GM04503 (cell line): ENCODE results near the gene OR2T35.
"Not testable (repeated sequence)": the region's sequence is repeated elsewhere in the genome, so short reads cannot be mapped to it uniquely, and the experiment has no call there.

Experiments
- DNase-seq: peaks from one replicate; pipeline ENCODE4 v3.0.0-alpha.2; 2012; ENCODE audit warnings: low read depth

Gene OR2T35, protein sequence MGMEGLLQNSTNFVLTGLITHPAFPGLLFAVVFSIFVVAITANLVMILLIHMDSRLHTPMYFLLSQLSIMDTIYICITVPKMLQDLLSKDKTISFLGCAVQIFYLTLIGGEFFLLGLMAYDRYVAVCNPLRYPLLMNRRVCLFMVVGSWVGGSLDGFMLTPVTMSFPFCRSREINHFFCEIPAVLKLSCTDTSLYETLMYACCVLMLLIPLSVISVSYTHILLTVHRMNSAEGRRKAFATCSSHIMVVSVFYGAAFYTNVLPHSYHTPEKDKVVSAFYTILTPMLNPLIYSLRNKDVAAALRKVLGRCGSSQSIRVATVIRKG

GRCh38 chr1:248645178-248645577, at the start of gene OR2T35:
OR2T35 (minus strand) TSS chr1:248645278; CDS start chr1:248639258, 6,020 bp downstream.
- DNase-seq: not testable (repeated sequence)

DNA sequence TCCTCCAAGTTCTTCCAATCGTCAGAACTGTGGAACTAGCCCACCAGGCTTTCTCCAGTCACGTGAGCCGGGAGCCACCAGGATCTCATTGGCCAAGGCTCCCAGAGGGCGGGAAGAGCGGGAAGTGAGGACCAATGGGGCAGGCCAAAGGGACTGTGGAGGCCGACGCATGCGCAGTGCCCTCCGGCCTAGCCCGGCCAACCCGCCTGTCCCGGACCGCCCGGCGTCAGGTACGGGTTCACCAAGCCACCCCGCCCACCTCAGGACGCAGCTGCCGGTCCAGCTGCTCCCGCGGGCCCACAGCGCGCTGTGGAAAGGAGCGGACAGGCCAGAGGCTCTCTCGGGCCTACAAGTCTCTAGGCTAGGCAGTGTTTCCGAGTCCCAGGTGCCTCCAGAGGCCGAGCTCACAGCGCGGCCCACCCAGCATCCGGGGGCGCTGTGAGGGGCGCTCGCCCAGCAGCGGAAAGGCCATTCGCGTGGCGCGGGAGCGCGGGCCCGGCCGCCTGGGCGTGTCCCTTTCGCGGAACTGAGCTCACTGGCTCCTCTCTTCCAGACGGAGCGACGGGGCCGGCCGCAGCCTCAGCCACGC, 46.6 kb upstream of the OR2T35 start:
- no peak for DNase-seq

GRCh38 chr1:248688527-248689298, 43.6 kb upstream of the OR2T35 start:
- DNase-seq: no peak

- DNase-seq: no peak
These were observed 41.7 kb upstream of the OR2T35 start for GRCh38 chr1:248686815-248687214.

DNA sequence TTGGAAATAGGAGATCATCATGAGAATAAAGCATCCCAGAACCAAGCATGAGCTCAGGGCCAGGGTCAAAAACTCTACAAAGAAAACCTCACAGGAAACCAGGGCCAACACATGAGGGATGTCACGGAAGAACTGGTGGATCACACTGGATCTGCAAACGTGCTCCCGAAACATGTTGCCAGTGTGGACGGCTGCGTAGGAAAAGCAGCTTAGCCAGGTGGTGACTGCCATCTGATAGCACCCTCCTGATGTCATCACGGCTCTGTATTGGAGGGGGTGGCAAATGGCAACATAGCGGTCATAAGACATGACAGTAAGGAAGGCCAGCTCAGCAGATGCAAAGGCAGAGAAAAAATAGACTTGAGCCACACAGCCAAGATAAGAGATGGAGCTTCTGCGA, 36.6 kb upstream of the OR2T35 start:
- no peak for DNase-seq

DNA sequence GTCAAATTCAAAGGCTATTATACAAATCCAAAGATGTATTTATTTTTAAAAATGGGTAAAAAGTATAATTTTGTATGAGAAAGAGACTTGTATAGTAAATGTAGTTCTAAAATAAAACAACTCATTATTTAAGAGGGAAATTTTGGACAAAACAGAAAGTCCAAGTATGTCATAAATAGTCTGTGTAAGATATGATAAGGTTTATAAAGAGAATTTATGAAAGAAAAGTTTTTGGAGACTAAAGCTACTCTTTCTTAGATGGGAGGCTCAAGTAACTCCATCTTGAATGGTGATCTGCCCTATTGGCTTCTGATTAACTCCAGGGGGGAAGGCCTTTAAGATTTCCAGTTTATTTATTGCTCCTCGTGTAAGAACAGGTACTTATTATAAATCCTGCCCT, 24.9 kb upstream of the OR2T35 start:
- DNase-seq: no peak

GRCh38 chr1:248663453-248664328, 18.6 kb upstream of the OR2T35 start:
- not testable (repeated sequence) for DNase-seq

DNA sequence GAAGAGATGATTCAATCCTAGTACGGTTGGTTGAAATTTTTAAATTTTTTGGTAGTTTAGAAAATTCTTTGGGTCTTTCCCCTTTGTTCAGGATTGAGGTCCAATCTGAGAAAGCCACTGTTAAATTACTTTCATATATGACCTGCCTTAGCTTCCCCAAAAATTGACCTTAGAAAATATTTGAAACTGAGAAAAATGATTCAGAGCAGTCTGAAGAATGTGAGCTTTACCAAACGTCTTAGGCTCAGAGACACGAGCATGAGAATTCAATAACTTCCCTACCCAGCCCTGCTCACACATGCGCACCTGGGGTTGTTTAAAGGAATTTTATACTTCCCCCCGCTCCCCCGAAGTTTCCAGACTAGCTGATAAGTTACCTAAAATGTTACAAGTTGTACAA, 11.7 kb upstream of the OR2T35 start:
- DNase-seq: not testable (repeated sequence)

DNA sequence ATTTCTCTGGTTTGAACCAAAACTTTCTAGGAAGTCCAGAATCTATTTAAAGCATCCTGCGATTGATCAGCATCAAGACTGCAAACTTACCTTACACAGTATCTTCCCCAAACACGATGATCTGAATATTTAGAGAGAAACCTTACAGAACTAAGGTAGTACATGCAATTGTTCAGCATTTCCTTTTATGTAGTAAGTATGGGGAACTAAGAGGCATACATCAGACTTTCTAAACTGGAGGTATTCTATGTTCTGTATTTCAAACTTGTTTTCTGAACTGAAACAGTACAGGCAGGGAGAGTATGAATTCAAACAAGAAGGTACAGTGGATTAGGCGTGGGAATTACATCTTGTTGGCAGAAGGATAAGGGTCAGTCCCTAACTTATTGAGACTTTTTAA, 10.3 kb upstream of the OR2T35 start, which contains the start of gene OR2T27:
TSS of gene OR2T27 (minus strand) at position 175 of the 400 bp plus-strand sequence. CDS start 4,644 bp downstream, outside the sequence.
- DNase-seq: not testable (repeated sequence)

DNA sequence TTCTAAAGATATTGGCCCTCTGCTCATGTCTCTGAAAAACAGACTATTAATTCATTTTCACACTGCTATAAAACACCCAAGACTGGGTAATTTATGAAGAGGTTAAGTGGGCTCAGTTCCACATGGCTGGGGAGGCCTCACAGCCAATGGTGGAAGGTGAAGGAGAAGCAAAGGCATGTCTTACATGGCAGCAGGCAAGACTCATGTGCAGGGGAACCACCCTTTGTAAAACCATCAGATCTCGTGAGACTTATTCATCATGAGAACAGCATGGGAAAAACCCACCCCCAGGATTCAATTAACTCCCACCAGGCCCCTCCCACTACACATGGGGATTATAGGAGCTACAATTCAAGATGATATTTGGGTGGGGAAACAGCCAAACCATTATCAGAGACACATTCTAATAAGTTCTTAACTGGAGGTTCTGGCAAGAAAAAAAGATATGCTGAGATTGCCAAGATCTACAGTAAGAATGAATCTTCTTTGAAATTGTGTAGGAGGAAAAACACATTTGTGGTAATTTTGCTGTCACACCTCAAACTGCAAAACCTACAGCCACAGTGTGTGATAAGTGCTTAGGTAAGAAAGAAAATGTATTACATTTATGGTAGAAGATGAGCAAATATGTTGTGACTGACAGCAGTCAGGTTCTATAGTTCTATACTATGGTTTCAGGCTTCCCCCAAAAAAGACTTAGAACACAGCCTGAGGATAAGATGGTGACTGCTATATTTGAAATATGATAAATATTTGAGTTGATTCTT, 3.9 kb upstream of the OR2T35 start:
- DNase-seq: not testable (repeated sequence)

GRCh38 chr1:248642971-248643651, 2.0 kb downstream of the OR2T35 start:
- not testable (repeated sequence) for DNase-seq

DNA sequence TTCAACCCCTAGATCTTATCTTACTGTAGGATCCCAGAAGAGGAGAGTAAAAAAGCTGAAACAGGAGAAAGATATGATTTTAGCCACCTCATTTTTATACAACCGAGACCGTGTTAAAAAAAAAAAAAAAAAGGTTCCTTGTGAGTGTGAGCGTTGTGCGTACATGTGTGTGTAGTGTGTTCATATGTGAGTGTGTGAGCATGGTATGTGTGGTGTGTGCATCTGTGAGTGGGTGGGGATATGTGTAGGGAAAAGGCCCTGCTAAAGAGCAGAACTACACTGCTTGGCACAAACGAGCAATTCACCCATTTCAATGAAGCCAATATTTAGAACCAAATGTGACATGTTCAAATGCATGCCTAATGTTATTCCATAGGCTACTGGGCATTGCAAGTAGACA, 3.5 kb downstream of the OR2T35 start:
- not testable (repeated sequence) for DNase-seq

GRCh38 chr1:248640906-248641305, 4.2 kb downstream of the OR2T35 start:
- not testable (repeated sequence) for DNase-seq

GRCh38 chr1:248639652-248640051, 5.4 kb downstream of the OR2T35 start:
- not testable (repeated sequence) for DNase-seq

GRCh38 chr1:248636612-248637011, 8.5 kb downstream of the OR2T35 start:
- not testable (repeated sequence) for DNase-seq

DNA sequence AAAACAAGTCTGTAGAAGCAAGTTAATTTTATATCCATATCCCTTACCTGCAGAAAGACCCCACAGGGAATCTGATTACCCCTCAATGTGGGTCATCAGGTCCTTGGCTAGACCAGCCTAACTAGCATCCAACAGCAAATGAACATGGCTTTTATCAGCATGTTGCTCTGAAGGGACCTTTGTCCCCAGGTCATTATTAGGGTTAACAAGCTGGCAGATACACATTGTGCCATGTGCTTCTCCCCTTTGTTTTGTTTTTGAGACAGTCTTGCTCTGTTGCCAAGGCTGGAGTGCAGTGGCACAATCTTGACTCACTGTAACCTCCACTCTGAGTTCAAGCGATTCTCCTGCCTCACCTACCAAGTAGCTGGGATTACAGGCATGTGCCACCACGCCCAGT, 10.1 kb downstream of the OR2T35 start, which contains the start of gene OR2T11:
TSS of gene OR2T11 (minus strand) at position 101 of the 400 bp plus-strand sequence. CDS start 7,963 bp downstream, outside the sequence.
- not testable (repeated sequence) for DNase-seq

GRCh38 chr1:248631354-248632008, 13.6 kb downstream of the OR2T35 start:
- no peak for DNase-seq

DNA sequence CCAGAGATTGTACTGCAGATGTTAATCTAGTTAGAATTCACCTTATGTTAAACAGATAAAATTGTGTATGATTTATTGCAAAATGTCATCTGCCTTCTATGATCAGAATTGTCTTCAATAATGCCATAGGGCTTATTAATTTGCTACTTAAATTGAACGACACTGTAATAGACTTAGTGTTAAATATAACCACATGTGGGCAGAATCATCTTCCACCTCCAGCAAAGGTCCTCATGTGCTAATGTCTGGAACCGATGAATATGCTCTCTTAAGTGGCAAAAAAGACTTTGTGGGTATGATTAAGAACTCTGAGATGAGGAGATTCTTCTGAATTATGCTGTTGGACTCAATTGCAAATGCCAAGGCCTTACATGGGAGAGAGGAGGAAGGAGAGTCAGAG, 14.5 kb downstream of the OR2T35 start:
- no peak for DNase-seq

DNA sequence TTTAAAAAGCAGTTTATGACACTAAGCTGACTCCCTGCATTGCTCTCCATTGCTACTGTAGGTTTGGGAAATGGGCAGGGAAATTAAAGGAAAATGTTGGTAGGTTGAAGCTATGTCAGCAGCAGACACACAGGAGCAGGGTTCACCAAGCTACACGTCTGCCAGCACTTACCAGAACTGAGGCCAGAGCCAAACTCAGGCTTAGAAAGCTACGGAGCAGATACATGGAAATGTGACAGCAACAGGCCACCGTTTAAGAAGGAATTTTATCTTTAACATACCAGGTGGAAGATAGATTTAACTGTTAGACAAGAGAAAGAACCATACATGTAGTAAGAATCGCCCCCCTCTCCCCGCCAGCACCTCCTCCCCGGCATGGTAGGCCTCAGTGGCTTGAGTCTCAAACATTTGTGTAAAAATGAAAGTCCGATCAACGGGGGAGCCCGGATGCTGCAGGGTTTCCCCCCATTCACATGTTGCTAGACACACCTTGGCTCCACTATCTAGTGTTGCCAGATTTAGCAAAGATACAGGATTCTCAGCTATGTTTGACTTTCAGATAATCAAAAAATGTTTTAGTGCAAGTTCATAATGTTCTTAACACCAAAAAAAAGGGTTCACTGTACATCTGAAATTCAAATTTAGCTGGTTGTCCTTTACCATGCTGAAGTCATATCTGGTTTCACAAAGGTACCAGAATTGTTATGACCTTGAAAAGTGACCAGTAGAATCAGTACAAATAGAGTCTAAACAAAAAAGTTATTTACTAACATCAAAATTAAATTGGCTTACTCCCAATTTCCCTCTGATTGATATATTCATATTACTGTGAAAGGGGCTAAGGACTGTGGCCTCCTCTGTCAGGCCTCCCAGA, 16.9 kb downstream of the OR2T35 start:
- no peak for DNase-seq
